ENCODE results near the gene ATP8A2.
"Not testable (repeated sequence)": the region's sequence is repeated elsewhere in the genome, so short reads cannot be mapped to it uniquely, and the experiment has no call there.

Gene ATP8A2

DNA sequence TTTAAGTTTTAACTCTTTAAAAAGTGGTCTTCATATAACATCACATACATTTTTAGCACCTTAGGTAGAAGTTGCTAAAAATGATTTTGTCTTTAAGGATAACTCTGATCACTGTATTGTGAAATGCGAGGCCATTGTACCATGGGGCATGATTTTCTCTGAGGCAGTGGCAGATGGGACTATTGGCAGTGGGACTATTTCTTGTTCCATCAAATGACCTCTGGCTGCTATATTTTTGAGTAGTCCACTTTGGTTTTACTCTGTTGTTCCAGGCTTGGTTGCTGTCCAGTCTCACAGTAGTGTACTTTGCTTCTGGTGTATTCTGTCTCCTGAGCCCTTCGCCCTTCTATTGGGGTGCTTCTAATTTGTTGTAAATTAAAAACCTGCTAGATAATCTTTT is 156.5 kb downstream of the ATP8A2 start:
- H3K9me3 Mint-ChIP-seq = peaks cover 30% of the 10 kb centered on the region
- peaks cover 2% of the 10 kb centered on the region for H3K36me3 Mint-ChIP-seq
- no peaks in the 10 kb centered on the region for H3K4me1 Mint-ChIP-seq
- H3K27ac Mint-ChIP-seq = no peak overlapping the region
- no peak overlapping the region for H3K4me3 Mint-ChIP-seq
- H3K27me3 Mint-ChIP-seq = peaks cover 24% of the 10 kb centered on the region

DNA sequence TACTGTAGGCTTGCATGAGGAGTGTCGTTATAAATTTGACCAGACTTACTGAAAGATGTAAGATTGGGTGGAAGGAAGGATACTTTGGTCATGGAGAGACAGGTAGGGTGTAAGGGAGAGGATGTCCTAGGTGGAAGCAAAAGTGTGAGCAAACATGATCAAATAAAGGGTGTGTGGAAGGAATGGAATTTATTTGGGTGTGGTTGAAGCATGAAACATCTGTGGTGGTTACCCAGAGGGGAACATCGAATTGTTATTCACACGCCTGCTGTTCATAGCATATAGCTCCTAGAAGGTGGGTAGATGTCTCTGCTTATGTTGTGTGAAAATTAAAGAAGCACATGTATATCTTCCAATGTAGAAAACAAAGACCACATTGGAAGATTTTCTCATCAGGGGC is 157.7 kb downstream of the ATP8A2 start:
- peaks cover 2% of the 10 kb centered on the region for H3K36me3 Mint-ChIP-seq
- H3K27me3 Mint-ChIP-seq = peaks cover 24% of the 10 kb centered on the region
- H3K4me1 Mint-ChIP-seq = no peaks in the 10 kb centered on the region
- H3K9me3 Mint-ChIP-seq = peaks cover 25% of the 10 kb centered on the region
- no peak overlapping the region for H3K27ac Mint-ChIP-seq
- H3K4me3 Mint-ChIP-seq = no peak overlapping the region

DNA sequence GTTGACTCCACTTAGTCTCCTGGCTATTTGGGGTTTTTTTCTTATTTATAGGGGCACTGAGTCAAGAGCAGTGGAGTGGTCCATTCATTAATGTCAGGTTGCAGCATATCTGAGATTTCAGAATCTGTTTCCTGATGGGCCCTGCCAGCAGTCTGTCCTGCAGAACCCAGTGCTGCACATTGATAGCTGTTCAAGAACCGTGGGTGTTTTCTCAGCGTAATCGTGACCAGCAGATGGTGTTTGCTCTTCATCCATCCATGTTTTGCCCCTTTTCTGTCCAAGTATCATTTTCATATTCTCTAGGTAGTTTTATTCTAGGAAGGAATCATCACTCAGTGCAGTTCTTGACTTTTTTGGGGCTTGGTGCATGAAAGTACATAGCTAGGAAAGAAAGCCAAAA is 166.5 kb downstream of the ATP8A2 start:
- Mint-ChIP-seq H3K4me3 (no peak overlapping the region), H3K27ac (no peak overlapping the region), H3K36me3 (no peaks in the 10 kb centered on the region), H3K9me3 (no peaks in the 10 kb centered on the region), H3K27me3 (peaks cover 7% of the 10 kb centered on the region), H3K4me1 (no peaks in the 10 kb centered on the region)

DNA sequence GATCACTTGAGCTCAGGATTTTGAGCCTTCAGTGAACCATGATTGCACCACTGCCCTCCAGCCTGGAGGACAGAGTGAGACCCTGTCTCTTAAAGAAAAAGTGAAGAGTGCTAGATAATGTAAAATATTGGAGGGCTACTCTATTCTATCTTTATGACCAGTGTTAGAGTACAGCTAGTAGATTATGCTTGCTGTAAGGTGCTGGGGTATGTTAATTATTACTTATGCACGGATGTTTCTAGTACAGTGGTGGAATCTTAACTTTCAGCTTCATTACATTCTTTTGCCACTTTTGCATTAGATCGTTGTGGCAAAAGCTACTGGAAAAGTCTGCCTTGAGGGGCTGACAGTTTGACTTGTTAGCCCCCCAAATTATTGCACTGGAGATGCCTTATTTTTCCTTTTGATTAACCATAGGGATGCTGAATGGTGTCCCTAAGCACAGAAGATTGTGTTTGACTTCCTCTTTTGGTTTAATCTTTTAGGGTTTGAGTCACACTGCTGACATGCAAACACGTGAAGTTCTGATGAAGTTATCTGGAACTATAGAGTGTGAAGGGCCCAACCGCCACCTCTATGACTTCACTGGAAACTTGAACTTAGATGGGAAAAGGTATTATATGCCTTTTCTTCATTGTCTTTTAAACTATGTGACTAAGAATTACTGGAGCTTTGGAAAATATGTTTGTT is 169.8 kb downstream of the ATP8A2 start:
- Mint-ChIP-seq H3K27ac (no peak overlapping the region), H3K36me3 (no peaks in the 10 kb centered on the region), H3K4me1 (no peaks in the 10 kb centered on the region), H3K4me3 (no peak overlapping the region), H3K9me3 (no peaks in the 10 kb centered on the region), H3K27me3 (peaks cover 12% of the 10 kb centered on the region)

DNA sequence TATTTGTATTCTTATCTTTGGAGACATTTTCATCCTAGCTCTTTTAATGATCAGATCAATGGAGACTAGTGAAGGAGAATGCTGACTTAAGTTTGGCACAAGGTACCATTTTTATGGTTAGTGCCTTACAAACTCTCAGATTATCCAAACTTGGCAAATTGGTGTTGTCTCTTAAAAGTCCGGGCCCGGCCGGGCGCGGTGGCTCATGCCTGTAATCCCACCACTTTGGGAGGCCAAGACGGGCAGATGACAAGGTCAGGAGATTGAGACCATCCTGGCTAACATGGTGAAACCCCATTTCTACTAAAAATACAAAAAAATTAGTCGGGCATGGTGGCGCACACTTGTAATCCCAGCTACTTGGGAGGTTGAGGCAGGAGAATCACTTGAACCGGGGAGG is 177.2 kb downstream of the ATP8A2 start:
- not testable (repeated sequence) for H3K4me1 Mint-ChIP-seq, H3K9me3 Mint-ChIP-seq, H3K36me3 Mint-ChIP-seq, H3K4me3 Mint-ChIP-seq, H3K27ac Mint-ChIP-seq
- H3K27me3 Mint-ChIP-seq = peaks cover 12% of the 10 kb centered on the region

DNA sequence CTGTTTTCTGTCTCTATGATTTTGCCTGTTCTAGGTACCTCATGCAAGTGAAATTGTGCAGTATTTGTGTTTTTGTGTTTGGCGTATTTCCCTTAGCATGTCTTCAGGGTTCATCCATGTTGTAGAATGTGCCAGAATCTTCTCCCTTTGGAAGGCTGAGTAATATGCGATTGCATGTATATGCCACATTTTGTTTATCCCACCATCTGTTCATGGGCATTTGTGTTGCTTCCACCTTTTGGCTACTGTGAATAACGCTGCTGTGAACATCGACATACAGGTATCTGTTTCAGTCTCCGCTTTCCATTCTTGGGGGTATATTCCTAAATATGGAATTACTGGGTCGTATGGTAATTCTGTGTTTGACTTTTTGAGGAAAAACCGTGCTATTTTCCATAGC is 190.0 kb downstream of the ATP8A2 start:
- no peaks in the 10 kb centered on the region for H3K4me1 Mint-ChIP-seq
- H3K27me3 Mint-ChIP-seq = peaks cover 11% of the 10 kb centered on the region
- H3K27ac Mint-ChIP-seq = no peak overlapping the region
- no peaks in the 10 kb centered on the region for H3K9me3 Mint-ChIP-seq
- H3K4me3 Mint-ChIP-seq = no peak overlapping the region
- H3K36me3 Mint-ChIP-seq = no peaks in the 10 kb centered on the region

DNA sequence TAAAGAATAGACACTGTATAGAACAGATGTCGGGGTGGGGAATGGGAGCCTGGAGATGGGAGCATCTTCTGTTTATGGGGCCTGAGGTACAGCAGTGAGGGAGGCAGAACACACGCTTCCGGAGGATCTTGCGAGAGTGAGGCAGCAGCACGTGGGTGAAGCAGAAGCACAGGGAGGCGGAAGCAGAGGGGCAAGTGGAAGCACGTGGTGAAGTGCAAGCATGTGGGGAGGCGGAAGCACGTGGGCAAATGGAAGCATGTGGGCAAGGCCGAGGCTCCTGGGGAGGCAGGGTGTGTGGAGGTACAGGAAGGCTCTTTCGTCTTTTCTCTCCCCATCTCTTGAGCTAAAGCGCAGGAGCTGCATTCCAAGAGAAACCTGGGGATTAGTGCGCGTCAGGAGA is 198.4 kb downstream of the ATP8A2 start:
- no peak overlapping the region for H3K4me3 Mint-ChIP-seq
- H3K9me3 Mint-ChIP-seq = no peaks in the 10 kb centered on the region
- H3K27ac Mint-ChIP-seq = no peak overlapping the region
- no peaks in the 10 kb centered on the region for H3K36me3 Mint-ChIP-seq
- H3K4me1 Mint-ChIP-seq = no peaks in the 10 kb centered on the region
- H3K27me3 Mint-ChIP-seq = peaks cover 26% of the 10 kb centered on the region

DNA sequence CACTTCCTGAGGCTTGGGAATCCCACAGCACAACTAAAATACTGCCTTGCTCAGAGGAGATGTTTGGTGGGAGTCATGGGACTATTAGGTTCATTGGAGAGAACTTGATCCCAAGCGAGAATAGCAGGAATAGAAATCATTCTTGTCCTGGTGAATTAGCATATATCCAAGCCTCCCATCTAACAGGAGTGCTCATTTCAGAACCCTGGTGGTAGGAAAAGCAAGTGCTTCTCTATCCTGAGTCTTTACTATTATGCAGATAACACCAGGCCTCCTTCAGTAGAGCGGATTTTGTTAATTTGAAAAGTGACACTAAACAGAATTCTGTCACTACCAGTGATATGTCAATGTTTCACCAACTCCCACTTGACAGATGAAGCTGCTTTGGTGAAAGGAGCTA is 199.5 kb downstream of the ATP8A2 start:
- Mint-ChIP-seq H3K4me3 (no peak overlapping the region), H3K4me1 (no peaks in the 10 kb centered on the region), H3K27me3 (peaks cover 28% of the 10 kb centered on the region), H3K36me3 (no peaks in the 10 kb centered on the region), H3K27ac (no peak overlapping the region), H3K9me3 (no peaks in the 10 kb centered on the region)

DNA sequence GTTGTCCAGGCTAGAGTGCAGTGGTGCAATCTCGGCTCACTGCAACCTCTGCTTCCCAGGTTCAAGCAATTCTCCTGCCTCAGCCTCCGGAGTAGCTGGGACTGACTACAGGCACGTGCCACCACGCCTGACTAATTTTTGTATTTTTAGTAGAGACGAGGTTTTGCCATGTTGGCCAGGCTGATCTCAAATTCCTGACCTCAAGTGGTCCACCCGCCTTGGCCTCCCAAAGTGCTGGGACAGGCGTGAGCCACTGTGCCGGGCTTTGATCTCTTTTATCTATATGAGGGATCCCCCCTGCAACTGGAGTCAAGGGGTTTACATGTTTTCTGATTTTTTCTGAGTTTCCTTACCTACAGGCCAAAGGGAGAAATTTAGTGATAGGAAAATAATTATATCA is 200.4 kb downstream of the ATP8A2 start:
- peaks cover 26% of the 10 kb centered on the region for H3K27me3 Mint-ChIP-seq
- H3K9me3 Mint-ChIP-seq, H3K27ac Mint-ChIP-seq, H3K36me3 Mint-ChIP-seq, H3K4me3 Mint-ChIP-seq, H3K4me1 Mint-ChIP-seq: not testable (repeated sequence)

DNA sequence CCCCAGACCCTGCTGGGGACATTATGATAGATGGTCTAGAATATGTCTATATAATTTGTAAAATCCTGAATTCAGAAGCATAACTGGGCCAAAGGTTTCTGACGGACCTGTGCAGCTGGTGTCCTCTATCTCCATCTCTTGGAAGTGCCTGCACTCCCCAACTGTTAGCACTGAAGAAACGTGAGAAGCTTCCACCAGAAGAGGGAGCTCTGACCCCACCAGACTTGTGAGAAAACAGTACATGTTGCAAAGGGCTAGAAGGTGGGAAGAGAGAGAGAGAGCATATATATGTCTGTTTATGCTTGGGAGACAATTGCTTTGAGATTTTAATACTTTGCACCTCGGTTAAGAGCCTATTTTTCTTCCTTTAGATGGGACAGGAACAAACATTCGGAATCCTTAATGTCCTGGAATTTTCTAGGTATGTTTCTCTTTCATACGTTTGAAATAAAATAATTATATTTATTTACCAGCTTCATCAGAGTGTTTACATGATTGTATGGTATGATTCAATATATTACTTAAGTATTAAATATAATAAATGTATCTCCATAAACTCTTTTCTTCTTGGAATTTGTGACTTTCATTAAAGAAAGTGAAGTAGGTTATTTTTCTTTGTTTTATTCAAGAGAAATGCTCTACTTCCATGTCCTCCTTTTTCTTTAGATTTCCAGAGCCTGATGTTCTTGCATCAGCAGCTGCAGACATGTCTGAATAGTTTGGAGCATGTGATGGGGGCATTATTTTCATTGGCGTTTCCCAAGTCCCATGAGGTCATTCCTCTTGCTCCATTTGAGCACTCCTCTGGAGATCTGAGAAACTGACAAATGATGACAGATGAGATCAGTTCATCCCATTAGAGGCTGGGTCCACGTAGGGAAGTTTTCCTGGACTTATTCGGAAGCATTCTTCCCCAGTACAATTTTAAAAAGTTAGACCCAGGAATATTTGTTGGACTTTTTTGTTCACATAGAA is 202.9 kb downstream of the ATP8A2 start:
- Mint-ChIP-seq H3K9me3 (no peaks in the 10 kb centered on the region), H3K36me3 (no peaks in the 10 kb centered on the region), H3K27ac (no peak overlapping the region), H3K4me1 (no peaks in the 10 kb centered on the region), H3K4me3 (no peak overlapping the region), H3K27me3 (peaks cover 24% of the 10 kb centered on the region)

DNA sequence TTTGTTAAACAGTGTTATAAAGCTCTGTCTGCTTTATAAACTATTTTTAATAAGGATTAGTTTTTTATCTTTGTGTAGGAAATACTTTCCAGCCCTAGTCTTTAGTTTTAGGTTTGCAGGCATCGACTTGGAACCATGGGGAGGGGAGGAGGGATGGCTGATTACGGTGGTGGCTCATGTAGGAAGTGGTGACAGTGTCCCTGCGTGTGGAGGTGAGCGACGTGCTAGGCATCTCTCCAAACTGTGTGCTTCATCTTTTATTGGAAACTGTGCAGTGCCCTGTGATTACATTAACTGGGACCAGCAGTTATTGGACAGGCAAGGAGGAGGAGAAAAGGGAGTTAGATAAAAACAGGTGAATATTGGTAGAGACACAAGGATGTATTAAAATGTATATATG is 203.8 kb downstream of the ATP8A2 start:
- H3K4me3 Mint-ChIP-seq = no peak overlapping the region
- H3K27me3 Mint-ChIP-seq = peaks cover 20% of the 10 kb centered on the region
- no peaks in the 10 kb centered on the region for H3K36me3 Mint-ChIP-seq
- no peak overlapping the region for H3K27ac Mint-ChIP-seq
- H3K9me3 Mint-ChIP-seq = no peaks in the 10 kb centered on the region
- H3K4me1 Mint-ChIP-seq = no peaks in the 10 kb centered on the region

DNA sequence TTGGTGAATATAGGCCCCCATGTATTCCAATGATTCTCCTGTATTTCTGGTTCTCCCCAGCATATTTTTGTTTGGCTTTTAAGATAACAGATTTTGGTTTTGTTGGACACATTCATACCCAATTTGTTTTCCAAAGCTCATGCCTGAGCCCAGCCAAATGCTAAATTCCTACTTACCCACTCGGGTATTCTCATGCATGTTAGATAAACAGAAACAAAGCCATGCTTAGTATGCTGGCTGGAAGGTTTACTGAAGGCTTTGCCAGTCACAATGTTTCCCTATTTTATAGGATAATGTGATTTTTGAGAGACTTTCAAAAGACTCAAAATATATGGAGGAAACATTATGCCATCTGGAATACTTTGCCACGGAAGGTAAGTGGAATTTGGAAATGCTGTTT is 206.8 kb downstream of the ATP8A2 start:
- Mint-ChIP-seq H3K9me3 (no peaks in the 10 kb centered on the region), H3K36me3 (no peaks in the 10 kb centered on the region), H3K4me1 (no peaks in the 10 kb centered on the region), H3K27me3 (peaks cover 15% of the 10 kb centered on the region), H3K4me3 (no peak overlapping the region), H3K27ac (no peak overlapping the region)

DNA sequence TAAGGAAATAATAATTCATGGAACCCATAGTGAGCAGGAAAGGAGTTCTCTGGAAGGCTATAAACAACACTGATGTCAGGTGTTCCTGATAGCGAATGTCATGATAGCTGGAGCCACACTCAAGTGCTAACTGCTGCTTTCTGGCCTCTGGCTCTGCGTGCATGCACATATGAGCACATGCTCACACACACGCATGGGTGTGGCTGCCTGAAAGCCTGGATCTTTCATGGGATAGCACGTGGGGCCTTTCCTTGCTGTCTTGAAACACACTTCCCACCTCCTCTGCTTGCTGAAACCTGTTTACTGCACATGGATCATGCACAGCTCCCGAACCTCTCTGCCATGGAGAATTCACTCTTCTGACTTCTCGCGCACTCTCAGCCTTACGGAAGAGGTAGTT is 207.4 kb downstream of the ATP8A2 start:
- Mint-ChIP-seq H3K4me3 (no peak overlapping the region), H3K36me3 (no peaks in the 10 kb centered on the region), H3K9me3 (no peaks in the 10 kb centered on the region), H3K4me1 (no peaks in the 10 kb centered on the region), H3K27me3 (peaks cover 14% of the 10 kb centered on the region), H3K27ac (no peak overlapping the region)

DNA sequence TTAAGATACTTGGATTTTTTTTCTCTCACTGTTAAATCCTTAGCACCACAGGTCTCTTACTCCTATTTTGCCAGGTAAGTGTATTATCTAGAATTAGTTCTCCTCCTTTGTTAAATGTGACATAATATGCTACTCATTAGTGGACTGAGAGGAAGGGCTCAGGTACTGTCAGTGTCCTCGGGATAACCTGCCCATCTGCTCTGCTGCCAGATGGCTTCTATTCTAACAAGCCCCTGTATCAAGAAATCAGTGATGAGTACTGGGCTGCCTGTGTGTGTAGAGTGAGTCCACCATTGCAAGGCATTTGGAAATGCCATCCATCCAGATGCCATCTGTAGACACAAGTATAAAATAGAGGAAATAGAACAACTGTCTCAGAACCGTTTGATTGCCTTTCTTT is 209.6 kb downstream of the ATP8A2 start:
- no peak overlapping the region for H3K4me3 Mint-ChIP-seq
- no peaks in the 10 kb centered on the region for H3K36me3 Mint-ChIP-seq
- peaks cover 8% of the 10 kb centered on the region for H3K27me3 Mint-ChIP-seq
- H3K27ac Mint-ChIP-seq = no peak overlapping the region
- H3K4me1 Mint-ChIP-seq = no peaks in the 10 kb centered on the region
- H3K9me3 Mint-ChIP-seq = no peaks in the 10 kb centered on the region

DNA sequence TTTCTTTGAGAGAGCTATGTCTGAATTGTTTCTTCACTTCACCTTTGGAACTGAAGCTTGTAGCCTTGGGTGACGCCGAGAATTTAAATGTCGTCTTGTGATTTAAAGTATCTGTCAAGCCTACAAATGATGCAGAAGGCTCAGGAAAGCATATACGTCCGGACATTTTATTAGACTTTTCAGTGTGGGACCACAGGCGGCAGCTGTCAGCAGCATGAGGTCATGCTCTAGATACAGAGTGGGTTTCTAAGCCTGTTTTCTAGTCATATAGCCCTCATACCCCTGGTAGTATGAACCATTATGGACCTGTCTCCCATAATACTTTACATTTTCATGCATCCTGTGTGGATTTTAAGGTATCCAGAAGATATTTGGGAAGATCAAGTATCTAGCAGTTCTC is 212.3 kb downstream of the ATP8A2 start:
- Mint-ChIP-seq H3K4me1 (no peaks in the 10 kb centered on the region), H3K4me3 (no peak overlapping the region), H3K27ac (no peak overlapping the region), H3K27me3 (peaks cover 12% of the 10 kb centered on the region), H3K36me3 (no peaks in the 10 kb centered on the region), H3K9me3 (no peaks in the 10 kb centered on the region)

DNA sequence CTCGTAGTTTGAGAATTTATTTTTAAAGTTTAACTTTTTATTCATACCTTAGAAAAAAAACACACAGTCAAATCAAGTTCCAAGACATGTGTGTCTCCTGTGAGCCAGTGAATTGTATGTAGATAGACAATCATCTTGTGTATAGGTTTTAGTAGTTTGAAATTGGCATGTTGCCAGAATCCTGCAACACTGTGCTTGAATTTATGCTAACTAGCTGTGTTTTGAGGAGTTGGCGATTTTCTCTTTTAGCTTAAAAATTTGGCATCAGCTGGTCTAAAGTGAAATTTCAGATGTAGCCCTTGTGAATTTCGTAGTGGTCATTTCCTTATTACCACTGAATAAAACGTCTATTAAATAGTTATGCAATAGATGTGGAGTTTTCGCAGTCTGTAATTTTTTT is 213.2 kb downstream of the ATP8A2 start:
- Mint-ChIP-seq H3K27me3 (peaks cover 9% of the 10 kb centered on the region), H3K4me3 (no peak overlapping the region), H3K36me3 (no peaks in the 10 kb centered on the region), H3K4me1 (no peaks in the 10 kb centered on the region), H3K27ac (no peak overlapping the region), H3K9me3 (no peaks in the 10 kb centered on the region)
